ENCODE measurements around the gene USP9X.
A peak's percentile ranks its signal among the peaks of the same experiment; 100 is the strongest.
"Not testable (repeated sequence)": the region's sequence is repeated elsewhere in the genome, so short reads cannot be mapped to it uniquely, and the experiment has no call there.

USP9X gene

DNA sequence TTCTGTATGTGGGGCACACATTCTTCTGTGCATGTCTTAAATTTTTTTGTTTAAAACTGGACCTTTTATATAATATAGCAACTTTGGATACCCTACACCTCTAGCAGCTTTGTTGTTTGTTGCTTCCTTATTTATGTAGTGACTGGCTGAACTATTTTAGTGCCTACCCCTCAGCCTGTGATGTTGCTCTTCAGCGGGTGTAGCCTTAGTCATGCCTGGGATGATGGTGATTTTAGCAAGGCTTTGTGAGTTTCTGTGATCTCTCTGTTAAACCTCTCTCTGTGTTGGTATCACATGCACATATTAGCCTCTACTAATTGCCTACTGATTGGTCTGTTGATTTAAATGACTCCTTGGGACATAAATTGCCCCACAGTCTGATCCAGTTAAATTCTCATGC, 22.8 kb downstream of the USP9X start:
- TF ChIP-seq, protein P1, sequence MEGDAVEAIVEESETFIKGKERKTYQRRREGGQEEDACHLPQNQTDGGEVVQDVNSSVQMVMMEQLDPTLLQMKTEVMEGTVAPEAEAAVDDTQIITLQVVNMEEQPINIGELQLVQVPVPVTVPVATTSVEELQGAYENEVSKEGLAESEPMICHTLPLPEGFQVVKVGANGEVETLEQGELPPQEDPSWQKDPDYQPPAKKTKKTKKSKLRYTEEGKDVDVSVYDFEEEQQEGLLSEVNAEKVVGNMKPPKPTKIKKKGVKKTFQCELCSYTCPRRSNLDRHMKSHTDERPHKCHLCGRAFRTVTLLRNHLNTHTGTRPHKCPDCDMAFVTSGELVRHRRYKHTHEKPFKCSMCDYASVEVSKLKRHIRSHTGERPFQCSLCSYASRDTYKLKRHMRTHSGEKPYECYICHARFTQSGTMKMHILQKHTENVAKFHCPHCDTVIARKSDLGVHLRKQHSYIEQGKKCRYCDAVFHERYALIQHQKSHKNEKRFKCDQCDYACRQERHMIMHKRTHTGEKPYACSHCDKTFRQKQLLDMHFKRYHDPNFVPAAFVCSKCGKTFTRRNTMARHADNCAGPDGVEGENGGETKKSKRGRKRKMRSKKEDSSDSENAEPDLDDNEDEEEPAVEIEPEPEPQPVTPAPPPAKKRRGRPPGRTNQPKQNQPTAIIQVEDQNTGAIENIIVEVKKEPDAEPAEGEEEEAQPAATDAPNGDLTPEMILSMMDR (conservative IDR thresholded peaks at IDR 0.05; ENCODE audit: low read depth, low read length): no peak
- DNase-seq (ENCODE audit: low read depth): no peak
- no peak overlapping the region for H3K4me3 ChIP-seq (ENCODE audit: low read depth, low read length)

DNA sequence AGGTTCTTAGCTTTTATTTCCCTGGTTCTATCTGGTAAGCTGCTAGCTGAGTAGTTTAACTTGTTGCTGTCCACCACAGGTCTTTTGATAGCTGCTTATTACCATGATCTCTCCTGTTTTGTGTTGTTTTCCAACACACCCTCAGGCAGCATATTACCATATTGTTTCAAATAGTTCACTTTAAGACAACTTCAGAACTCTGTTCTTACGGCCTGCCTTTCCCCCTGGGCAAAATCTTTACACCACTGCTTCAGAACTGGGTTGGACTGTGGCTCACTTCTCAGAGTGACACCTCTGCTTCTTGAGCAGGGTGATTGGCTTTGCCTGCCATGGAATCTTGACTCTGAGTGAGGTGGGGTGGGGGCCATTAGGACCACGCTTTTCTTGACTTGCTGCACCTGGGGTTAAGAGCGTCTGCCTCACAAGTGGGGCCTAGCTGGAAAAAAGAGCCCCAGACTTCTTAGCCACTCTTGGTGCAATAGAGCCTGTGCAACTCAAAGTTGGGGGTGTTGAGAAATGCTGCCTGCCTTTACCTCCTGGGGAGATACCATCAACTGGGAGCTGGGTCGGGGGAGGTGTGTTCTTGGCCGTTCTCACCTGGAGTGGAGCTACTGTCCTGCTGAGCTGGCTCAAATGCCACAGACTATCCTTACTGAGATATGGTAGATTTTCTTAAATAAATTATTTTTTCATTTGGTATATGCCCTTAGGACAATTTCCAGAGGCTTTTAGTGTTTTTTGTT, 23.4 kb downstream of the USP9X start:
- no peak for DNase-seq (ENCODE audit: low read depth)
- TF ChIP-seq, protein P1 (conservative IDR thresholded peaks at IDR 0.05; ENCODE audit: low read depth, low read length): no peak
- H3K4me3 ChIP-seq (ENCODE audit: low read depth, low read length): no peak overlapping the region

DNA sequence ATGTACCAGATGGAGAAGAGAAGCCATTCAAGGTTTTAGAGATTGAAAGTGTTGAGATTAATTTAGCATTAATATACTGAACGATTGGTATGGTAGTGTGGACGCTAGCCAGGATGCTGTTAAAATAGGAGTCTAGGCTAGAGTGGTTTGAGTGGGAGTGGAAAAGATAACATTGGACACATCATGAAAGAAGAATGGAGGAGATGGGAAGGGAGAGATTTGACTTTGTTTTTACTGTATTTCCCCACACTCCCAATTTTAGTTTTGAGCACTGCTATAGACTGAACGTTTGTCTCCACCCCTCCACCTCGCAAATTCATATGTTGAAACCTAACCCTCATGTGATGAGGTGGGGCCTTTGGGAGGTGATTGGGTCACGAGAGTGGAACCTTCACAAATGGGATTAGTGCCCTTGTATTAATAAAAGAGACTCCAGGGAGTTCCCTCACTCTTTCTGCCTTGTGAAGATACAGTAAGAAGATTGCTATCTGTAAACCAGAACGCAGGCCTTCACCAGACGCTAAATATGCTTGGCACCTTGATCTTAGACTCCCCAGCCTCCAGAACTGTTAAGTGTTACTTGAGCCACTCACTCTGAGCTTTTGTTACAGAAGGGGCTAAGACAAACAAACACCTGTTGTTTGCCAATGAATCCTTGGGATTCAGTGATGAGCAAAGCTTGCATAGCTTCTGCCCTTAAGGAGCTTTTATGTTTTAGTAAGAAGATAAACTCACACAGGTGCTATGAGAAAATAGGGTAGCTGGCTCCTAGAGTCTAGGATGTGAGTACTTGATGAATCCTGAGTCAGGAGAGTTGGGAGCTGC, 25.8 kb downstream of the USP9X start:
- no peak overlapping the region for H3K4me3 ChIP-seq (ENCODE audit: low read depth, low read length)
- no peak for DNase-seq (ENCODE audit: low read depth)
- TF ChIP-seq, protein P1 (conservative IDR thresholded peaks at IDR 0.05; ENCODE audit: low read depth, low read length): no peak

DNA sequence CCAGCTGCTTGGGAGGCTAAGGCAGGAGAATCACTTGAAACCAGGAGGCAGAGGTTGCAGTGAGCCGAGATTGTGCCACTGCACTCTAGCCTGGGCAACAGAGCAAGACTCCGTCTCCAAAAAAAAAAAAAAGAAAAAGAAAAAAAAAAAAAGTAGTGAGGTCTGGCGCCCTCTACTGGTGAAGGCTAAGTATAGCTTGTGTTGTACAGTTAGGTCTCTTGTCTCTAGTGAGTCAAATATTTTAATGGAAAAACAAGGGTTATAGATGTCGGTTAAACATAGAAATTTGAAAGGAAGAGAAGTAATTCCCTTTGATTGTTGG, 29.8 kb downstream of the USP9X start:
- DNase-seq (ENCODE audit: low read depth): peak; percentile 36
- H3K4me3 ChIP-seq (ENCODE audit: low read depth, low read length): not testable (repeated sequence)
- TF ChIP-seq, protein P1 (conservative IDR thresholded peaks at IDR 0.05; ENCODE audit: low read depth, low read length): peak; percentile 46

DNA sequence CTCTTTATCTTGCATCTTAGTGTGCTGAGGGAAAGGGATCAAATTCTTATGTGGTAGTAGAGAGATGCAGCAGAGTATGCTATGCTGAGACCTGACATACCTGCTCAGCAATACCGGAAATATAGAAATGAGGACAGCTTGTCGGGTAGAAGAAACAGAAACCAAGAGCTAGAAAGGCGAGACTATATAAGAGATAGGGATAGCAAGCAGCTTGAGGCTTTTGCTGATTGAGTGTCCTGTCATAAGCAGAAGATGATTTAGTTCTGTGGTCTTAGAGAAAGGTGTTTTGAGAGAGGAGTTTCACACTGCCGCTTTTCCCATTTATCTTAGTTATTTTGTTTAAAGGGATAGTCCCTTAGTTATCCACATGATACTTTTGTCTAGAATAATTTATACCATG, 31.7 kb downstream of the USP9X start:
- peak; percentile 36 for DNase-seq (ENCODE audit: low read depth)
- H3K4me3 ChIP-seq (ENCODE audit: low read depth, low read length): no peak overlapping the region
- TF ChIP-seq, protein P1 (conservative IDR thresholded peaks at IDR 0.05; ENCODE audit: low read depth, low read length): no peak

DNA sequence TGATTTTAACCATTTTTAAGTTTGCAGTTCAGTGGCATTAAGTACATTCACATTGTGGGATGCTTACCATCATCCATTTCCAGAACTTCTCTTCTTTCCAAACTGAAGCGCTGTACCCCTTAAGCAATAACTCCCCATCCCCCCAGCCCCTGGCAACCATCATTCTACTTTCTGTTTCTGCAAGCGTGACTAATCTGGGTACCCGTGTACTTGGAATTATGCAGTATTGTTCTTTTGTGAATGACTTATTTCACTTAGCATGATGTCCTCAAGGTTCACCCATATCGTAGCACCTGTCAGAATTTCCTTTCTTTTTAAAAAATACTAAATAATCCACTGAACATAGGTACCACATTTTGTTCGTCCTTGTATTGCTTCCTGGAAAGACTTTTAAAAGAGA, 32.9 kb downstream of the USP9X start:
- DNase-seq (ENCODE audit: low read depth): no peak
- TF ChIP-seq, protein P1 (conservative IDR thresholded peaks at IDR 0.05; ENCODE audit: low read depth, low read length): no peak
- H3K4me3 ChIP-seq (ENCODE audit: low read depth, low read length): no peak overlapping the region
